ENCODE data around the gene EGR4. TPM values are rescaled to one million over a fixed set of nuclear protein-coding genes. Genes with fewer than 3 reads are reported as not detected.

The EGR4 gene
- total RNA-seq, 6 experiments from 2014 or later = not detected

DNA sequence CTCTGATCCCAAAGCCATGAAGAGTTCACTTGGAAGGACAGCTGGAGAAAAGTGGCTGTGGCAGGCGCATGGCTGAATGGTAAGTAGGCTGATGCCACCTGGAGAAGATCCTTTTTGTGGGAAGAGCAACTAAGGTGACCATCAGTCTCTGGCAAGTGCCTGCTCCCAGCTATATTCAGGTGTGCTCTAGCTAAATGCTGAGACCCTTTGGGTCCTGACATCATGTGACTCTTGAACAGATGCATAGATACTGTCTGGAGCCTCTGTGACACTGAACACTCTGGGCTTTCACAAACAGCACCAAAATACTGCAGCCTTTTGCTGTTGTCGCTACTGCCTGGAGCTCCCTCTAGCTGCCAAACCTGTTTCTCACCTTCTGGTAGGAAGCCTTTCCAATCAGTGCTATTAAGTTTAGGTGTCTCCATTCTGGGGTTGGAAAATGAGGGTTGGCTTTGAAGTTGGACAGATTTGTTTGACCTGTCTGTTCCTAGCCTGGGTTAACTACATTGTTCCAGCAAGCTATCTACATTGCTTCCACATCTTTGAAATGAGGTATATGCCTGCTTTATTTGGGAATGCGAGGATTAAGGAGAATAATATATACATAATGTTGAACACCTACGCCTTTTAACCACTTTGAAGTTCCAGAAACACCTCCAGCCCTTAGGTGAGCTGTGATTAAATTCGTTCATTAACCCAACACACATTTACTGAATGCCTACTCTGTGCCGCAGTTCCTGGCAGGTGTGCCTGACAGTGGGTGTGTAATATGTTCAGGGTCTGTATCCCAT is 3.1 kb downstream of the EGR4 start:
- DNase-seq (peak in 1 of 3 donors; percentile 26), ATAC-seq (peak; percentile 52 to 62 (median 58))
- peaks cover 0 to 5% (median 0%) of the 10 kb centered on the region in 4 donors for H3K4me1 ChIP-seq
- no peak for TF ChIP-seq POLR2A (IDR thresholded peaks at IDR 0.05)
- peak; percentile 12 to 60 (median 54) for TF ChIP-seq CTCF (IDR thresholded peaks at IDR 0.05)
- no peaks in the 10 kb centered on the region for H3K36me3 ChIP-seq
- no peaks in the 10 kb centered on the region for H3K9me3 ChIP-seq
- 57% methylated on average over 5 of the region's 6 CpGs for WGBS (ENCODE audit: insufficient coverage, low coverage, low lambda C conversion rate, missing lambda C conversion rate)
- no peak overlapping the region for H3K27ac ChIP-seq
- intact Hi-C loops (cut with DNase I) = no loop called here
- no peak overlapping the region for H3K4me3 ChIP-seq
- H3K27me3 ChIP-seq = peaks cover 0 to 25% of the 10 kb centered on the region in 2 donors

- no peaks in the 10 kb centered on the region for H3K9me3 ChIP-seq
- no peaks in the 10 kb centered on the region for H3K36me3 ChIP-seq
- ATAC-seq = no peak
- no peak overlapping the region for H3K27ac ChIP-seq
- H3K4me1 ChIP-seq = peaks cover 0 to 5% (median 2%) of the 10 kb centered on the region in 4 donors
- no peak for DNase-seq
- no peak for TF ChIP-seq POLR2A (IDR thresholded peaks at IDR 0.05)
- no peak for TF ChIP-seq CTCF (IDR thresholded peaks at IDR 0.05)
- H3K4me3 ChIP-seq = no peak overlapping the region
- H3K27me3 ChIP-seq = peaks cover 0 to 20% of the 10 kb centered on the region in 2 donors
- intact Hi-C loops (cut with DNase I) = no loop called here
Observed at GRCh38 chr2:73289304-73289703, 4.0 kb downstream of the EGR4 start.

DNA sequence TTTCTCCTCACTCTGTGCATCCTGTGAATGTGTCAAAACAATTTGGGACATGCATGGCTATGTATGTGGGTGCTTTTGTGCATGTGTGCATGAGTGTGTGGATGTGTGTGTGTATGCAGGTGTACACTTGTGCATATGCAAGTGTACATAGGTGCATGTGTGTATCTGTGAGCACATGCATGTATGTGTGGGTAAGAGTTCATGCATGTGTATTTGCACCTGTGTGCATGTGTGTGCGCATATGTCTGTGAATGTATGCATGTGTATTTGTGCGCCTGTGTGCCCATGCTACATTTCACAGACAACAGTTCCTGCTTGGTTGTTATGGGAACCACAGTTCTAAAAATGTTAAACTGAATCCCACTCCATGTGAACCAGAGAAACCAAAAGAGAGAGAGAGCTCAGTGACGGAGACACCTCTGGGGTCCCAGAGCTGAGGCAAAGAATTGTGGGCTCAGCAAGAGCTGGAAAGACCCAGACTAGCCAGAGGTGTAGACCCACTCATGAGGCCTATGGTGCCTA is 7.2 kb downstream of the EGR4 start:
- no peak overlapping the region for H3K4me3 ChIP-seq
- H3K9me3 ChIP-seq = no peaks in the 10 kb centered on the region
- H3K27ac ChIP-seq = no peak overlapping the region
- intact Hi-C loops (cut with DNase I) = no loop called here
- no peak for TF ChIP-seq CTCF (IDR thresholded peaks at IDR 0.05)
- no peak for TF ChIP-seq POLR2A (IDR thresholded peaks at IDR 0.05)
- H3K4me1 ChIP-seq = peaks cover 0 to 3% (median 1%) of the 10 kb centered on the region in 4 donors
- H3K36me3 ChIP-seq = no peaks in the 10 kb centered on the region
- 73% methylated on average over 2 of the region's 3 CpGs for WGBS (ENCODE audit: insufficient coverage, low coverage, low lambda C conversion rate, missing lambda C conversion rate)
- ATAC-seq = no peak
- peaks cover 0 to 3% of the 10 kb centered on the region in 2 donors for H3K27me3 ChIP-seq
- DNase-seq = no peak

DNA sequence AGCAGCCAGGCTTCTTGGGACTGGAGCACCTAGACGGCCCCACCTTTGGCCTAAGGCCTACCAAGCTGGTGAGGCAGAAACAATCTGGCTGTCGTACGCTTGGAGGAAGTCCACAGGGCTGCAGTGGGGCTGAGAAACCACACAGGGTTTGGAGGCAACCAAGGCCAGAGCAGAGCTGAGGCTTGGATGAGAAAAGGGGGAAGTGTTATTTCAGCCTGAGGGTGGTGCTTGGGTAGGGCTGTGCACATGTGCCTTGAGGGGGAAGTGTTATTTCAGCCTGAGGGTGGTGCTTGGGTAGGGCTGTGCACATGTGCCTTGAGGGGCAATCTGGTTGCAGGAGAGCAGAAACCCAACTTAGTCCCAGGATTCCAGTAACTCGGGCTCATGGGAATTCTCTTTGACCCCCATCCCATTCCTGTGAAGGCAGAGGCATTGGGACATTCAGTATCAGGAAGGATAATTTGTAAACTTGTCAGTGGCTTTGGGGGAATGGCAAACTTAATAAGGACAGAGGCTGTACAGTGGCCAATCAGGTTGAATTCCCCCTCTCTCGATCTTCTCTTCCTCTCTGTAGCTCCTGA is 8.1 kb downstream of the EGR4 start:
- peak; percentile 45 to 73 (median 64) for ATAC-seq
- Histone ChIP-seq H3K4me3 (peak overlapping the region in 1 of 3 donors; percentile 60), H3K4me1 (peaks cover 0 to 3% (median 1%) of the 10 kb centered on the region in 4 donors), H3K36me3 (no peaks in the 10 kb centered on the region), H3K27me3 (no peaks in the 10 kb centered on the region), H3K27ac (no peak overlapping the region), H3K9me3 (no peaks in the 10 kb centered on the region)
- WGBS (ENCODE audit: insufficient coverage, low coverage, low lambda C conversion rate, missing lambda C conversion rate) = 48% methylated on average over 5 of the region's 5 CpGs
- TF ChIP-seq POLR2A (IDR thresholded peaks at IDR 0.05) = no peak
- TF ChIP-seq CTCF (IDR thresholded peaks at IDR 0.05) = no peak
- intact Hi-C loops (cut with DNase I) = no loop called here
- no peak for DNase-seq

Measured in right lobe of liver (tissue), 6 donors.